SU-DHL-6 (cell line): ENCODE results near the gene HMGB2.

Source experiments
- H2AFZ ChIP-seq: fragments of 200-600 bp; sonication (generic); 2 replicates; pipeline ENCODE4 v1.6.1; 2014; ENCODE audit warnings: low read depth, mild to moderate bottlenecking, moderate library complexity, mixed read lengths, antibody characterized with exemption, low read length; ENCODE audit not compliant: severe bottlenecking
- H3F3A ChIP-seq: fragments of 200-600 bp; shearing (Covaris generic); 2 replicates; pipeline ENCODE4 v1.6.0; 2016; ENCODE audit warnings: antibody characterized with exemption, mild to moderate bottlenecking; ENCODE audit not compliant: insufficient read depth
- H3K27ac ChIP-seq: fragments of 200-600 bp; sonication (generic); 2 replicates; pipeline ENCODE4 v1.5.1; 2016; ENCODE audit warnings: low read depth, mild to moderate bottlenecking, low read length, moderate library complexity, mixed read lengths
- H3K27me3 ChIP-seq: fragments of 200-600 bp; sonication (generic), shearing (Covaris generic); 2 replicates; pipeline ENCODE4 v1.6.0; 2014; ENCODE audit warnings: mild to moderate bottlenecking, low read length
- H3K36me3 ChIP-seq: fragments of 200-600 bp; sonication (generic); 2 replicates; pipeline ENCODE4 v1.6.1; 2014; ENCODE audit warnings: mild to moderate bottlenecking, low read length, mixed read lengths
- H3K4me2 ChIP-seq: fragments of 300-600, 200-600 bp; shearing (Covaris generic), sonication (generic); 2 replicates; pipeline ENCODE4 v1.6.0; 2014; ENCODE audit warnings: low read length, low read depth, mild to moderate bottlenecking; ENCODE audit not compliant: poor library complexity, severe bottlenecking
- H3K4me3 ChIP-seq: fragments of 200-600 bp; sonication (generic); 2 replicates; pipeline ENCODE4 v1.5.1; 2014; ENCODE audit warnings: antibody characterized with exemption, low read length, mild to moderate bottlenecking, mixed read lengths; ENCODE audit not compliant: insufficient read depth, poor library complexity, severe bottlenecking
- H3K79me2 ChIP-seq: fragments of 200-600 bp; sonication (generic); 2 replicates; pipeline ENCODE4 v1.6.1; 2014; ENCODE audit warnings: mild to moderate bottlenecking, low read length, moderate library complexity; ENCODE audit not compliant: insufficient read depth
- H3K9ac ChIP-seq: fragments of 200-600 bp; sonication (generic); 2 replicates; pipeline ENCODE4 v1.7.0; 2014; ENCODE audit warnings: mild to moderate bottlenecking, low read length
- H3K9me2 ChIP-seq: fragments of 200-600 bp; sonication (generic); replicated peaks from 2 replicates; pipeline ENCODE4 v1.6.1; 2014; ENCODE audit warnings: low read length; ENCODE audit not compliant: insufficient read depth
- H3K9me3 ChIP-seq: fragments of 200-600 bp; sonication (generic); 2 replicates; pipeline ENCODE4 v1.6.1; 2014; ENCODE audit warnings: low read length, mixed read lengths; ENCODE audit not compliant: insufficient read depth
- H4K20me1 ChIP-seq: fragments of 200-600 bp; sonication (generic); 2 replicates; pipeline ENCODE4 v1.6.1; 2014; ENCODE audit warnings: low read depth, mild to moderate bottlenecking, antibody characterized with exemption, low read length, moderate library complexity, mixed read lengths
- EZH2phosphoT487 ChIP-seq: fragments of 200-600 bp; sonication (generic), shearing (Covaris generic); conservative IDR thresholded peaks from 2 replicates; pipeline ENCODE4 v1.6.1; 2018; ENCODE audit warnings: mild to moderate bottlenecking, antibody characterized with exemption, low read length, moderate library complexity, mixed read lengths
- TF ChIP-seq, protein P1 (sequence below): fragments of 200-600 bp; sonication (generic); IDR thresholded peaks from one replicate; pipeline ENCODE4 v1.5.1; 2017; ENCODE audit warnings: antibody characterized with exemption, mild to moderate bottlenecking, low read length, moderate library complexity; ENCODE audit not compliant: insufficient read depth, poor library complexity, severe bottlenecking

Gene HMGB2

DNA sequence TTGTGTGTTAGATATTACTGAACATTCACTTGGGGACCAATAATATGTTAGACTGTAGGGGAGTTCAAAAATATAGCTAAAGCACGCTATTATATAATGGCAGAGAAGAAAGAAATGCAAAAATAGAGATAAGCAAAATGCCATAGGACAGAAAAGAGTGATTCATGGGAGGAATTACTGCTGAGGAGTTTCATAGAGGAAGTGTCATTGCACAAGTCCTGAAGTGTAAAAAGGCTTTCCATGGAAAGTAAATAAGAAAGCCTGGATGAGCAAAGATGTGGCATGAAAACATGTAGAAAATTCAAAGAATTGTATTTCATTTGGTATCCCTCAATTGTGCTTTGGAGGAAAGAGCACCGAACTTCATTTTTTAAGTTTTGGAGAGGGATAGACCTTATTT, 14.5 kb downstream of the HMGB2 start:
- no peak overlapping the region for H2AFZ ChIP-seq
- H3K36me3 ChIP-seq, result peaks cover 30% of the 10 kb centered on the region
- H3F3A ChIP-seq, result peaks cover 51% of the 10 kb centered on the region
- no peak overlapping the region for H3K27ac ChIP-seq
- H3K9me2 ChIP-seq, result no peaks in the 10 kb centered on the region
- H3K9ac ChIP-seq, result no peak overlapping the region
- H3K27me3 ChIP-seq, result no peaks in the 10 kb centered on the region
- no peak overlapping the region for H3K4me2 ChIP-seq
- H3K4me3 ChIP-seq, result no peak overlapping the region
- H3K9me3 ChIP-seq, result no peaks in the 10 kb centered on the region
- TF ChIP-seq, protein P1, sequence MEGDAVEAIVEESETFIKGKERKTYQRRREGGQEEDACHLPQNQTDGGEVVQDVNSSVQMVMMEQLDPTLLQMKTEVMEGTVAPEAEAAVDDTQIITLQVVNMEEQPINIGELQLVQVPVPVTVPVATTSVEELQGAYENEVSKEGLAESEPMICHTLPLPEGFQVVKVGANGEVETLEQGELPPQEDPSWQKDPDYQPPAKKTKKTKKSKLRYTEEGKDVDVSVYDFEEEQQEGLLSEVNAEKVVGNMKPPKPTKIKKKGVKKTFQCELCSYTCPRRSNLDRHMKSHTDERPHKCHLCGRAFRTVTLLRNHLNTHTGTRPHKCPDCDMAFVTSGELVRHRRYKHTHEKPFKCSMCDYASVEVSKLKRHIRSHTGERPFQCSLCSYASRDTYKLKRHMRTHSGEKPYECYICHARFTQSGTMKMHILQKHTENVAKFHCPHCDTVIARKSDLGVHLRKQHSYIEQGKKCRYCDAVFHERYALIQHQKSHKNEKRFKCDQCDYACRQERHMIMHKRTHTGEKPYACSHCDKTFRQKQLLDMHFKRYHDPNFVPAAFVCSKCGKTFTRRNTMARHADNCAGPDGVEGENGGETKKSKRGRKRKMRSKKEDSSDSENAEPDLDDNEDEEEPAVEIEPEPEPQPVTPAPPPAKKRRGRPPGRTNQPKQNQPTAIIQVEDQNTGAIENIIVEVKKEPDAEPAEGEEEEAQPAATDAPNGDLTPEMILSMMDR, result no peak
- TF ChIP-seq EZH2phosphoT487, result no peak
- no peaks in the 10 kb centered on the region for H4K20me1 ChIP-seq
- H3K79me2 ChIP-seq, result no peaks in the 10 kb centered on the region

DNA sequence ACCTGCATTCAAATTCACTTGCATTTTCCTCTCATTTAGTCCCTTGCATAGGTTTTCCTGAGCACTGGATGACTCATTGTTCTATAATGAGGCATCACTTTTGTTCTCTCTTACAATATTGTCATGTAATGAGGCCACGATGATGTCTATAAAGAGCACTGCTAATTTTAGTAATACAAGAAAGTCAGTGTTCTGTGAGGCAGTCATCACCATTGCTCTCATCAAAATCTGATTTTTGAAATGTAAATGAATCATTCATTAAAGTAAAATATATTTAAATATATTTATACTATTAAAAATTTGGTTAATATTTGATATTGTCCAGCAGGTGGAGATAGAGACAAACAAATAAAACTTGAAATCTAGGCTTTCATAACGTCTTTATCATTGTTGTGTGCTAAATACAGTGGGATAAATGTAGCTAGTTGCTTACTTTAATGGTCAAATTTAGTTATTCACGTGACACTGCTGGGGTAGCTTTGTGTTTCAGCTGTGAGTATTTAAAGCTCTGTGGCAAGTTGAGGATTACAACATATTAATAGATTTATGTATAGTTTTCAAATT, 15.4 kb downstream of the HMGB2 start:
- Histone ChIP-seq H3K9me2 (no peaks in the 10 kb centered on the region), H3F3A (peaks cover 41% of the 10 kb centered on the region), H3K4me3 (no peak overlapping the region), H4K20me1 (no peaks in the 10 kb centered on the region), H3K79me2 (no peaks in the 10 kb centered on the region), H3K9me3 (no peaks in the 10 kb centered on the region), H3K4me2 (peak overlapping the region; percentile 8), H3K36me3 (peaks cover 28% of the 10 kb centered on the region), H3K27me3 (no peaks in the 10 kb centered on the region), H2AFZ (no peak overlapping the region), H3K9ac (no peak overlapping the region), H3K27ac (no peak overlapping the region)
- TF ChIP-seq EZH2phosphoT487, result no peak
- TF ChIP-seq, protein P1, result peak; percentile 17

DNA sequence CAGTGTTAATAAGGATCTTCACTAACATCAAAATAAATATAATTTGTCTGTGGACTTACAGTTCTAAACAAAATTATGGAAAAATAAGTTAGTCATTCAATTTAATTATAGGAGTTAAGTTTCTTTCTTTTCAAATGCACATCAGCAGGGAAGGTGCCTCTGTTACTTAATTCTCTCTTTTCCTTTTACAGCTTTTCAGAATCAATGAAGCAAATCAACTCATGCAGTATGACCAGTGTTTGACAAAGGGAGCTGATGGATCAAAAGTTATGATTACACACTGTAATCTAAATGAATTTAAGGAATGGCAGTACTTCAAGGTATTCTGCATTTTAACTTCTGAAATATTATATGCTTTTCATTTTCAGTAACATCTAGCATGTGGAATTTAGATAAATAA, 15.9 kb downstream of the HMGB2 start:
- H3K9me3 ChIP-seq, result no peaks in the 10 kb centered on the region
- H3K9ac ChIP-seq, result no peak overlapping the region
- H3K79me2 ChIP-seq, result no peaks in the 10 kb centered on the region
- H3K9me2 ChIP-seq, result no peaks in the 10 kb centered on the region
- no peak for TF ChIP-seq EZH2phosphoT487
- TF ChIP-seq, protein P1, result no peak
- H3K4me2 ChIP-seq, result no peak overlapping the region
- H3K27ac ChIP-seq, result no peak overlapping the region
- no peak overlapping the region for H3K4me3 ChIP-seq
- peaks cover 36% of the 10 kb centered on the region for H3F3A ChIP-seq
- H4K20me1 ChIP-seq, result no peaks in the 10 kb centered on the region
- H2AFZ ChIP-seq, result no peak overlapping the region
- no peaks in the 10 kb centered on the region for H3K27me3 ChIP-seq
- peaks cover 23% of the 10 kb centered on the region for H3K36me3 ChIP-seq
